ENCODE results near the gene RASGEF1B. TPM values are rescaled to one million over a fixed set of nuclear protein-coding genes. Genes with fewer than 3 reads are reported as not detected.

RASGEF1B gene
- total and polyA plus RNA-seq, 2 of the 13 experiments (the other 11 are each of a cell fraction or from before 2014, with no cell fraction given), result 0.04 TPM

GRCh38 chr4:81455897-81456296 lies 15.8 kb downstream of the RASGEF1B start (continued):
- no peak for TF ChIP-seq AHDC1 (CRISPR knock-in tag; IDR thresholded peaks at IDR 0.05; ENCODE audit: borderline replicate concordance)
- TF ChIP-seq THAP8 (CRISPR knock-in tag; IDR thresholded peaks at IDR 0.05; ENCODE audit: borderline replicate concordance), result no peak
- TF ChIP-seq ZNF468 (CRISPR knock-in tag; IDR thresholded peaks at IDR 0.05), result no peak
- no peak for TF ChIP-seq BHLHE40 (IDR thresholded peaks at IDR 0.05; ENCODE audit: low read length)
- TF ChIP-seq ZHX2 (IDR thresholded peaks at IDR 0.05; ENCODE audit: low read depth), result no peak
- no peak for TF ChIP-seq ZHX2 (CRISPR knock-in tag; IDR thresholded peaks at IDR 0.05; ENCODE audit: borderline replicate concordance)

All from HepG2 (cell line).